ENCODE measurements around the gene PCMT1. TPM values are rescaled to one million over a fixed set of nuclear protein-coding genes. Genes with fewer than 3 reads are reported as not detected.

The PCMT1 gene
- total and polyA plus RNA-seq, 10 of the 15 experiments (the other 5 are each of a cell fraction or from before 2014, with no cell fraction given): 48.5 to 126 (median 81.2) TPM

DNA sequence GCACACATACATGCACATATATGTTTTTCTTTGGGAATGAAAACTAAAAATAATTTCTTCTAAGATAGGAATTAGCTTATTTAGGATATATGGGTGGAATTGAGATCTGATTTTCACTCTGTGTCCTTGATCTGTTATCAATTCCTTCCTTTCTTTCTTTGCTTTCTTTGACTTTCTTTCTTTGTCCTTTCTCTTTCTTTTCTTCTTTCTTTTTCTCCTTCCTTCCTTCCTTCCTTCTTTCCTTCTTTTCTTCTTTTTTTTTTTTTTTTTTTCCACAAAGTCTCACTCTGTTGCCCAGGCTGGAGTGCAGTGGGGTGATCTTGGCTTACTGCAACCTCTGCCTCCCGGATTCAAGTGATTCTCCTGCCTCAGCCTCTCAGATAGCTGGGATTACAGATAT is 28.1 kb downstream of the PCMT1 start:
- no TSS peak for BruUV-seq (replicated peaks)
- 88% methylated on average over 1 of the region's 1 CpG for WGBS (ENCODE audit: insufficient coverage, insufficient replicate concordance, low lambda C conversion rate, missing lambda C conversion rate)
- ATAC-seq (no peak), FAIRE-seq (no peak), DNase-seq (ENCODE audit: low read depth, low spot score) (no peak)
- H3K27me3 ChIP-seq (replicated peaks in 1 of 2; ENCODE audit: control insufficient read depth in 2 of 2, insufficient read depth in 2 of 2, low read length in 1 of 2): no peaks in the 10 kb centered on the region
- H3K27ac ChIP-seq (ENCODE audit: control insufficient read depth, insufficient read depth): no peak overlapping the region
- H3K79me2 ChIP-seq (ENCODE audit: control insufficient read depth, insufficient read depth, low read length): no peaks in the 10 kb centered on the region
- no peak overlapping the region for H3K4me3 ChIP-seq
- intact Hi-C loops (cut with micrococcal nuclease; ENCODE audit: unreplicated experiment): no loop called here
- no peaks in the 10 kb centered on the region for H4K20me1 ChIP-seq (ENCODE audit: control insufficient read depth, insufficient read depth)
- in situ Hi-C loops (cut with MboI): no loop called here
- TF ChIP-seq NFXL1 (IDR thresholded peaks at IDR 0.05; ENCODE audit: borderline replicate concordance): no peak
- H3K36me3 ChIP-seq (ENCODE audit: control insufficient read depth in 2 of 2, insufficient read depth in 2 of 2, low read length in 1 of 2): peaks cover 0 to 3% of the 10 kb centered on the region in 2 experiments; a peak in 1 of 4 replicates
- H3K9ac ChIP-seq (ENCODE audit: control insufficient read depth, insufficient read depth, low read length): no peak overlapping the region
- SMC1A ChIA-PET (ENCODE audit: uncharacterized antibody, unreplicated experiment): no interaction called here
- CTCF ChIA-PET: no interaction called here
- no peak overlapping the region for H2AFZ ChIP-seq (ENCODE audit: control insufficient read depth, low read depth, low read length)
- no peak overlapping the region for H3K4me2 ChIP-seq (ENCODE audit: control insufficient read depth, insufficient read depth)
- POLR2A ChIA-PET: no interaction called here
- no peaks in the 10 kb centered on the region for H3K9me3 ChIP-seq (replicated peaks; ENCODE audit: control insufficient read depth, insufficient read depth, low read length)
- H3K4me1 ChIP-seq (ENCODE audit: control insufficient read depth, insufficient read depth, low read length): no peaks in the 10 kb centered on the region
- RAD21 ChIA-PET (ENCODE audit: unreplicated experiment): no interaction called here

DNA sequence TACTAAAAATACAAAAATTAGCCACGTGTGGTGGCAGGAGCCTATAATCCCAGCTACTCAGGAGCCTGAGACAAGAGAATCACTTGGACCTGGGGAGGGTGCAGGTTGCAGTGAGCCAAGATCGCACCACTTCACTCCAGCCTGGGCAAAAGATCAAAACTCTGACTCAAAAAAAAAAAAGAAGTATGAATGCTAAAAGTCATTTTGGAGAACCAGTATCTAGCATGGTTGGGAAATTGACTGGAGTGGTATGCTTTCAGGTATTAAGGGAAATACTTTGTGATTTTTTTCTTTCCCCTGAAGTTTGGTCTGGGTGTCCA is 30.1 kb downstream of the PCMT1 start:
- RAD21 ChIA-PET (ENCODE audit: unreplicated experiment): no interaction called here
- Histone ChIP-seq H3K9me3 (replicated peaks; ENCODE audit: control insufficient read depth, insufficient read depth, low read length) (no peaks in the 10 kb centered on the region), H3K27me3 (replicated peaks in 1 of 2; ENCODE audit: control insufficient read depth in 2 of 2, insufficient read depth in 2 of 2, low read length in 1 of 2) (no peaks in the 10 kb centered on the region), H3K4me3 (no peak overlapping the region), H3K4me2 (ENCODE audit: control insufficient read depth, insufficient read depth) (no peak overlapping the region), H3K79me2 (ENCODE audit: control insufficient read depth, insufficient read depth, low read length) (no peaks in the 10 kb centered on the region), H3K4me1 (ENCODE audit: control insufficient read depth, insufficient read depth, low read length) (no peaks in the 10 kb centered on the region), H2AFZ (ENCODE audit: control insufficient read depth, low read depth, low read length) (no peak overlapping the region), H3K27ac (ENCODE audit: control insufficient read depth, insufficient read depth) (no peak overlapping the region), H4K20me1 (ENCODE audit: control insufficient read depth, insufficient read depth) (no peaks in the 10 kb centered on the region), H3K9ac (ENCODE audit: control insufficient read depth, insufficient read depth, low read length) (no peak overlapping the region), H3K36me3 (ENCODE audit: control insufficient read depth in 2 of 2, insufficient read depth in 2 of 2, low read length in 1 of 2) (peaks cover 0 to 5% of the 10 kb centered on the region in 2 experiments; a peak in 2 of 4 replicates)
- FAIRE-seq: no peak
- ATAC-seq: no peak
- no peak for DNase-seq (ENCODE audit: low read depth, low spot score)
- no peak for TF ChIP-seq GATAD2B (conservative IDR thresholded peaks at IDR 0.05; ENCODE audit: low read depth)
- no peak for TF ChIP-seq TCF12 (IDR thresholded peaks at IDR 0.05; ENCODE audit: low read depth, low read length)
- no peak for TF ChIP-seq SREBF1 (IDR thresholded peaks at IDR 0.05; ENCODE audit: low read length)
- no peak for TF ChIP-seq TARDBP (IDR thresholded peaks at IDR 0.05; ENCODE audit: borderline replicate concordance)
- TF ChIP-seq EED (IDR thresholded peaks at IDR 0.05; ENCODE audit: low read depth): no peak
- no peak for TF ChIP-seq EP300 (IDR thresholded peaks at IDR 0.05; ENCODE audit: borderline replicate concordance in 1 of 2, control insufficient read depth in 1 of 2, low read depth in 2 of 2, low read length in 2 of 2)
- TF ChIP-seq ZNF622 (IDR thresholded peaks at IDR 0.05): no peak
- no peak for TF ChIP-seq BHLHE40 (IDR thresholded peaks at IDR 0.05; ENCODE audit: borderline replicate concordance in 1 of 2, low read depth in 2 of 2, low read length in 1 of 2)
- no peak for TF ChIP-seq BCL11A (IDR thresholded peaks at IDR 0.05; ENCODE audit: low read depth, low read length)
- TF ChIP-seq SIN3A (IDR thresholded peaks at IDR 0.05; ENCODE audit: low read depth, low read length): no peak
- no peak for TF ChIP-seq ETV6 (conservative IDR thresholded peaks at IDR 0.05 in 1 of 2, IDR thresholded peaks at IDR 0.05 in 1 of 2; ENCODE audit: borderline replicate concordance in 1 of 2, low read depth in 1 of 2)
- TF ChIP-seq NFXL1 (IDR thresholded peaks at IDR 0.05; ENCODE audit: borderline replicate concordance): no peak
- TF ChIP-seq NFYB (IDR thresholded peaks at IDR 0.05; ENCODE audit: insufficient read depth, low read depth, low read length): no peak
- TF ChIP-seq RCOR1 (conservative IDR thresholded peaks at IDR 0.05; ENCODE audit: low read depth, low read length): no peak
- no peak for TF ChIP-seq MTA3 (IDR thresholded peaks at IDR 0.05; ENCODE audit: borderline replicate concordance, low read length)
- in situ Hi-C loops (cut with MboI) (no loop called here), intact Hi-C loops (cut with micrococcal nuclease; ENCODE audit: unreplicated experiment) (no loop called here)
- SMC1A ChIA-PET (ENCODE audit: uncharacterized antibody, unreplicated experiment): no interaction called here
- 50% methylated on average over 2 of the region's 2 CpGs for WGBS (ENCODE audit: insufficient coverage, insufficient replicate concordance, low lambda C conversion rate, missing lambda C conversion rate)
- no TSS peak for BruUV-seq (replicated peaks)
- CTCF ChIA-PET: no interaction called here
- POLR2A ChIA-PET: no interaction called here
